ENCODE measurements around the gene NLRP10. TPM values are rescaled to one million over a fixed set of nuclear protein-coding genes. Genes with fewer than 3 reads are reported as not detected.

Gene NLRP10
- total RNA-seq, 2 donors from 2014 or later = 0.15 TPM; not detected in 1

DNA sequence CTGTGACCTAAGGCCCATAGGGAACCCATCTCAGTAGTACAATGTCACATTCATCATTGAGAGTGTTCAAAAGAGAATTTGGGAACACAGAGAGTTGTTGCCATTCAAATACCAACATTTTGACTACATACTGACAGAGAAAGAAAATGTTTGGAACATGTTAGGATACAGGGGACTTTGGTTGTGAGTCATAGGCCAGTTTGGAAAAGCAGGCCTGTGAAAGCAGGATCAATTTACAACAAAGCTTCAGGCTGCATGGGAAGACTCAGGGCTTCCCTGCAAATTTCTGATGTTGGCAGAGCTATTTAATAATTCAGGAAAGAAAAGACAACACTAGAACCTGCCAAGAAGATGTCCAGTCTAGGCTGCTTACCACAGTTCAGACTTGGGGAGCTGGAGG, 374 bp downstream of the NLRP10 start:
- Histone ChIP-seq H3K4me3 (ENCODE audit: low read length) (no peak overlapping the region), H3K36me3 (ENCODE audit: control insufficient read depth, insufficient read depth, low read length) (no peaks in the 10 kb centered on the region), H3K27ac (ENCODE audit: low read depth, low read length) (no peak overlapping the region), H3K9me3 (ENCODE audit: control insufficient read depth, low read length) (no peaks in the 10 kb centered on the region), H3K4me1 (ENCODE audit: control insufficient read depth, insufficient read depth, low read length) (no peaks in the 10 kb centered on the region), H3K9ac (ENCODE audit: extremely low read depth, low read length, poor library complexity, severe bottlenecking) (no peak overlapping the region), H3K27me3 (ENCODE audit: control insufficient read depth, insufficient read depth, low read length, poor library complexity, severe bottlenecking) (no peaks in the 10 kb centered on the region)
- peaks cover 7% of the 10 kb centered on the region for H3K9me3 Mint-ChIP-seq
- H3K4me3 Mint-ChIP-seq = no peak overlapping the region
- no peak for DNase-seq
- TF ChIP-seq, protein P1, sequence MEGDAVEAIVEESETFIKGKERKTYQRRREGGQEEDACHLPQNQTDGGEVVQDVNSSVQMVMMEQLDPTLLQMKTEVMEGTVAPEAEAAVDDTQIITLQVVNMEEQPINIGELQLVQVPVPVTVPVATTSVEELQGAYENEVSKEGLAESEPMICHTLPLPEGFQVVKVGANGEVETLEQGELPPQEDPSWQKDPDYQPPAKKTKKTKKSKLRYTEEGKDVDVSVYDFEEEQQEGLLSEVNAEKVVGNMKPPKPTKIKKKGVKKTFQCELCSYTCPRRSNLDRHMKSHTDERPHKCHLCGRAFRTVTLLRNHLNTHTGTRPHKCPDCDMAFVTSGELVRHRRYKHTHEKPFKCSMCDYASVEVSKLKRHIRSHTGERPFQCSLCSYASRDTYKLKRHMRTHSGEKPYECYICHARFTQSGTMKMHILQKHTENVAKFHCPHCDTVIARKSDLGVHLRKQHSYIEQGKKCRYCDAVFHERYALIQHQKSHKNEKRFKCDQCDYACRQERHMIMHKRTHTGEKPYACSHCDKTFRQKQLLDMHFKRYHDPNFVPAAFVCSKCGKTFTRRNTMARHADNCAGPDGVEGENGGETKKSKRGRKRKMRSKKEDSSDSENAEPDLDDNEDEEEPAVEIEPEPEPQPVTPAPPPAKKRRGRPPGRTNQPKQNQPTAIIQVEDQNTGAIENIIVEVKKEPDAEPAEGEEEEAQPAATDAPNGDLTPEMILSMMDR (conservative IDR thresholded peaks at IDR 0.05) = no peak
- H3K4me1 Mint-ChIP-seq = peaks cover 22% of the 10 kb centered on the region
- H3K36me3 Mint-ChIP-seq (ENCODE audit: low read depth) = no peaks in the 10 kb centered on the region
- no peaks in the 10 kb centered on the region for H3K27me3 Mint-ChIP-seq (ENCODE audit: insufficient read depth)
- no peak overlapping the region for H3K27ac Mint-ChIP-seq

GRCh38 chr11:7964261-7964660, 986 bp downstream of the NLRP10 start:
- Mint-ChIP-seq H3K36me3 (ENCODE audit: low read depth) (no peaks in the 10 kb centered on the region), H3K9me3 (peaks cover 7% of the 10 kb centered on the region), H3K27me3 (ENCODE audit: insufficient read depth) (no peaks in the 10 kb centered on the region), H3K4me3 (no peak overlapping the region), H3K27ac (no peak overlapping the region), H3K4me1 (peaks cover 17% of the 10 kb centered on the region)
- TF ChIP-seq, protein P1 (conservative IDR thresholded peaks at IDR 0.05) = no peak
- no peaks in the 10 kb centered on the region for H3K4me1 ChIP-seq (ENCODE audit: control insufficient read depth, insufficient read depth, low read length)
- DNase-seq = no peak
- no peak overlapping the region for H3K27ac ChIP-seq (ENCODE audit: low read depth, low read length)
- no peaks in the 10 kb centered on the region for H3K9me3 ChIP-seq (ENCODE audit: control insufficient read depth, low read length)
- 90 to 94% methylated on average over 3 of the region's 3 CpGs for WGBS, 2 experiments (ENCODE audit: insufficient coverage in 1 of 2, insufficient read length in 1 of 2)
- H3K27me3 ChIP-seq (ENCODE audit: control insufficient read depth, insufficient read depth, low read length, poor library complexity, severe bottlenecking) = no peaks in the 10 kb centered on the region
- no peak overlapping the region for H3K4me3 ChIP-seq (ENCODE audit: low read length)
- H3K36me3 ChIP-seq (ENCODE audit: control insufficient read depth, insufficient read depth, low read length) = no peaks in the 10 kb centered on the region
- H3K9ac ChIP-seq (ENCODE audit: extremely low read depth, low read length, poor library complexity, severe bottlenecking) = no peak overlapping the region

DNA sequence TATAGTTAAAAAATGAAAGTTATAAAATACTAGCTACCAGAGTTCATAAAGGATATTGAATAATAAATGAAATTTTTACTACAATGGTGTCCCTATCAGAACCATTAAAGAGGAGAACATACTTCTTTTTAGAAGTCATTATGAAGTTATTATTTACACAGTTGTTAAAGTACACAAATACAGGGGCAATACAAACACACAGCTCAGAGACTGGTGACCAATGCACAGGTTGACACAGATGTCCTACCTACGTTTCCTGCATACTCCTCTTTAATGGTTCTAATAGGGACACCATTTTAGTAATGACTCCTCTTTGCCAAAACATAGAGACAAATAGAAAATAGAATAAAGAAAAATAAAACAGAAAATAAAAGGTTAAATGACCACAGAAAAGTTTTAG, 10.1 kb downstream of the NLRP10 start:
- Mint-ChIP-seq H3K27ac (no peak overlapping the region), H3K9me3 (no peaks in the 10 kb centered on the region), H3K4me3 (no peak overlapping the region), H3K36me3 (ENCODE audit: low read depth) (no peaks in the 10 kb centered on the region), H3K4me1 (no peaks in the 10 kb centered on the region), H3K27me3 (ENCODE audit: insufficient read depth) (no peaks in the 10 kb centered on the region)
- no peak overlapping the region for H3K9ac ChIP-seq (ENCODE audit: extremely low read depth, low read length, poor library complexity, severe bottlenecking)
- H3K9me3 ChIP-seq (ENCODE audit: control insufficient read depth, low read length) = peaks cover 9% of the 10 kb centered on the region
- H3K4me3 ChIP-seq (ENCODE audit: low read length) = no peak overlapping the region
- 92% methylated on average over 1 of the region's 1 CpG; no CpG with 5 or more reads in 1 of the 2 experiments for WGBS, 2 experiments (ENCODE audit: insufficient coverage in 1 of 2, insufficient read length in 1 of 2)
- no peak overlapping the region for H3K27ac ChIP-seq (ENCODE audit: low read depth, low read length)
- no peaks in the 10 kb centered on the region for H3K36me3 ChIP-seq (ENCODE audit: control insufficient read depth, insufficient read depth, low read length)
- H3K27me3 ChIP-seq (ENCODE audit: control insufficient read depth, insufficient read depth, low read length, poor library complexity, severe bottlenecking) = no peaks in the 10 kb centered on the region
- no peak for DNase-seq
- TF ChIP-seq, protein P1 (conservative IDR thresholded peaks at IDR 0.05) = no peak
- H3K4me1 ChIP-seq (ENCODE audit: control insufficient read depth, insufficient read depth, low read length) = no peaks in the 10 kb centered on the region

Data from endodermal cell (in vitro differentiated cells).